A549 (cell line): ENCODE measurements around the gene NPM3. TPM values are rescaled to one million over a fixed set of nuclear protein-coding genes. Genes with fewer than 3 reads are reported as not detected.

ENCODE experiments used
- ATAC-seq, 2 experiments: fragments of 200-7000 bp in 1 of 2; fragments of >200 bp in 1 of 2; cut with Nextera tagmentation in 1 of 2; cut with Tn5 transposase in 1 of 2; 3 replicates each; pipeline versions ENCODE4 v1.8.0 to v1.9.1; 2018 to 2020; ENCODE audit warnings: mild to moderate bottlenecking in 1 of 2, moderate library complexity in 1 of 2
- CTCF ChIA-PET: fragments of 300-600 bp; sonication (Branson Sonifier 250); formaldehyde crosslinking; extraction: SDS; loops from one replicate; lab custom pipeline; 2021; ENCODE audit warnings: antibody characterized with exemption, inconsistent platforms; lab: Yijun Ruan, JAX
- POLR2A ChIA-PET: fragments of 350-600 bp; formaldehyde crosslinking; extraction: SDS; loops from one replicate; lab custom pipeline; 2021; ENCODE audit warnings: antibody characterized with exemption, inconsistent platforms; lab: Yijun Ruan, JAX
- DNase-seq, 2 experiments: peaks; one replicate each; pipeline versions ENCODE4 v3.0.0 to v3.0.0-alpha.2; 2011 to 2016; ENCODE audit warnings: low read depth in 1 of 2, low spot score in 1 of 2
- FAIRE-seq: peaks from 2 replicates; lab custom pipeline; 2011; peaks lifted over from hg19 to GRCh38; lab: Jason Lieb, UNC
- H3K27ac ChIP-seq, 2 experiments: fragments of >200 bp; sonication (Bioruptor Twin); formaldehyde crosslinking; 3 replicates each; pipeline ENCODE4 v1.5.1; 2016 to 2017
- H3K4me1 ChIP-seq: fragments of >200 bp; sonication (Bioruptor Twin); formaldehyde crosslinking; 3 replicates; pipeline ENCODE4 v1.6.1; 2016
- H3K4me2 ChIP-seq: fragments of >200 bp; sonication (Bioruptor Twin); formaldehyde crosslinking; 3 replicates; pipeline ENCODE4 v1.6.1; 2016
- H3K4me3 ChIP-seq: fragments of >200 bp; sonication (Bioruptor Twin); formaldehyde crosslinking; 3 replicates; pipeline ENCODE4 v1.5.1; 2016
- H3K9me3 ChIP-seq: fragments of >200 bp; sonication (Bioruptor Twin); formaldehyde crosslinking; 3 replicates; pipeline ENCODE4 v1.6.1; 2016
- ATOH8 ChIP-seq: fragments of 250-450 bp; sonication (Bioruptor Pico); IDR thresholded peaks from 2 replicates; pipeline ENCODE4 v1.5.0; 2020; ENCODE audit warnings: low read depth, mild to moderate bottlenecking, moderate library complexity
- BCL3 ChIP-seq: fragments of >200 bp; sonication (Bioruptor Twin); formaldehyde crosslinking; IDR thresholded peaks from 3 replicates; pipeline ENCODE4 v1.6.1; 2016
- BHLHE40 ChIP-seq: IDR thresholded peaks from 2 replicates; pipeline ENCODE4 v1.6.1; 2012; ENCODE audit warnings: low read depth, low read length, inconsistent platforms
- CHD4 ChIP-seq: fragments of 200-600 bp; sonication (generic); IDR thresholded peaks from 2 replicates; pipeline ENCODE4 v1.6.1; 2016; ENCODE audit warnings: antibody characterized with exemption, mild to moderate bottlenecking, borderline replicate concordance
- ELK1 ChIP-seq: fragments of 150-350 bp; IDR thresholded peaks from 2 replicates; pipeline ENCODE4 v1.6.1; 2014; ENCODE audit warnings: low read depth, mild to moderate bottlenecking, low read length
- ESRRA ChIP-seq: fragments of 150-350 bp; IDR thresholded peaks from 2 replicates; pipeline ENCODE4 v1.6.1; 2014; ENCODE audit warnings: mild to moderate bottlenecking, low read length, borderline replicate concordance
- FOSB ChIP-seq: fragments of 250-450 bp; sonication (Bioruptor Pico); IDR thresholded peaks from 2 replicates; pipeline ENCODE4 v1.5.0; 2020; ENCODE audit warnings: mild to moderate bottlenecking, moderate library complexity
- HEYL ChIP-seq: fragments of 250-450 bp; sonication (Bioruptor Pico); IDR thresholded peaks from 2 replicates; pipeline ENCODE4 v1.8.0; 2021; ENCODE audit warnings: mild to moderate bottlenecking, moderate library complexity
- HMGXB4 ChIP-seq: fragments of 250-450 bp; sonication (Bioruptor Pico); IDR thresholded peaks from 2 replicates; pipeline ENCODE4 v1.5.0; 2021; ENCODE audit warnings: mild to moderate bottlenecking, moderate library complexity, borderline replicate concordance
- HOXA7 ChIP-seq: fragments of 250-450 bp; sonication (Bioruptor Pico); IDR thresholded peaks from 2 replicates; pipeline ENCODE4 v1.5.0; 2020; ENCODE audit warnings: mild to moderate bottlenecking, moderate library complexity
- HOXB13 ChIP-seq: fragments of 250-450 bp; sonication (Bioruptor Pico); IDR thresholded peaks from 2 replicates; pipeline ENCODE4 v1.5.0; 2020; ENCODE audit warnings: low read depth, mild to moderate bottlenecking, moderate library complexity
- HOXB5 ChIP-seq: fragments of 250-450 bp; sonication (Bioruptor Pico); IDR thresholded peaks from 2 replicates; pipeline ENCODE4 v1.5.0; 2020; ENCODE audit warnings: mild to moderate bottlenecking, moderate library complexity
- KDM1A ChIP-seq: fragments of 200-600 bp; sonication (generic); IDR thresholded peaks from 2 replicates; pipeline ENCODE4 v1.6.1; 2016; ENCODE audit warnings: low read depth, mild to moderate bottlenecking
- KDM5A ChIP-seq: fragments of 200-600 bp; sonication (generic); IDR thresholded peaks from 2 replicates; pipeline ENCODE4 v1.6.1; 2016; ENCODE audit warnings: antibody characterized with exemption, mild to moderate bottlenecking
- MAFK ChIP-seq: fragments of 450-650 bp; IDR thresholded peaks from 2 replicates; pipeline ENCODE4 v1.6.1; 2014; ENCODE audit not compliant: partially characterized antibody
- MAX ChIP-seq: IDR thresholded peaks from 2 replicates; pipeline ENCODE4 v1.6.1; 2012
- MAZ ChIP-seq: fragments of 150-350 bp; IDR thresholded peaks from 2 replicates; pipeline ENCODE4 v1.6.1; 2014; ENCODE audit warnings: antibody characterized with exemption, low read depth, low read length, borderline replicate concordance
- MYC ChIP-seq: IDR thresholded peaks from 2 replicates; pipeline ENCODE4 v1.6.1; 2012; ENCODE audit warnings: mild to moderate bottlenecking, inconsistent platforms, low read length, improper control_type of control experiment, borderline replicate concordance
- NR3C1 ChIP-seq: fragments of >200 bp; sonication (Bioruptor Twin); formaldehyde crosslinking; IDR thresholded peaks from 3 replicates; pipeline ENCODE4 v1.6.1; 2017
- PBX3 ChIP-seq: IDR thresholded peaks from 2 replicates; pipeline ENCODE4 v1.6.1; 2012
- POLR2AphosphoS2 ChIP-seq: conservative IDR thresholded peaks from 2 replicates; pipeline ENCODE4 v1.6.1; 2012; ENCODE audit warnings: low read length, improper control_type of control experiment, inconsistent platforms
- RFX5 ChIP-seq: fragments of 450-650 bp; IDR thresholded peaks from 2 replicates; pipeline ENCODE4 v1.7.1; 2014; ENCODE audit warnings: antibody characterized with exemption, mild to moderate bottlenecking, moderate library complexity
- RNF2 ChIP-seq: fragments of 200-600 bp; sonication (generic); IDR thresholded peaks from 2 replicates; pipeline ENCODE4 v1.6.1; 2016; ENCODE audit warnings: low read depth, mild to moderate bottlenecking, antibody characterized with exemption, moderate library complexity, borderline replicate concordance
- SMC3 ChIP-seq: fragments of >200 bp; sonication (Bioruptor Twin); formaldehyde crosslinking; IDR thresholded peaks from 3 replicates; pipeline ENCODE4 v1.6.1; 2018; ENCODE audit warnings: inconsistent platforms
- ZC3H11A ChIP-seq: fragments of 450-650 bp; IDR thresholded peaks from 2 replicates; pipeline ENCODE4 v1.6.1; 2014; ENCODE audit warnings: antibody characterized with exemption, mild to moderate bottlenecking
- ZFP36 ChIP-seq: fragments of 450-650 bp; IDR thresholded peaks from 2 replicates; pipeline ENCODE4 v1.6.1; 2014; ENCODE audit warnings: borderline replicate concordance; ENCODE audit not compliant: partially characterized antibody
- ZSCAN20 ChIP-seq: fragments of 250-450 bp; sonication (Bioruptor Pico); IDR thresholded peaks from 2 replicates; pipeline ENCODE4 v1.8.0; 2022; ENCODE audit warnings: mild to moderate bottlenecking, moderate library complexity
- WGBS: methylation state at CpG from one replicate; pipeline ENCODE4 v1.1.6; 2017; ENCODE audit errors: missing lambda C conversion rate; 5-methylcytosine and 5-hydroxymethylcytosine counted together
- polyA plus RNA-seq, 4 experiments: library from polyadenylated mRNA; depleted of rRNA in 3 of 4; stranded (reverse); fragments of >200 nt; fragmentation: RNase III in 1 of 4; extraction: RNeasy Plus Mini Kit Qiagen cat#74134 plus additional on column Dnase treatment in 1 of 4; gene quantifications; 2 replicates in 3 of 4; 3 replicates in 1 of 4; pipeline ENCODE4 v1.2.3, GENCODE V29; 2011 to 2017

Gene NPM3
- polyA plus RNA-seq, 2 of the 4 experiments (the other 2 are of a cell fraction) = 41.5 to 96.3 TPM

- Histone ChIP-seq H3K27ac (no peak overlapping the region), H3K4me1 (peaks cover 18% of the 10 kb centered on the region), H3K9me3 (no peaks in the 10 kb centered on the region), H3K4me2 (no peak overlapping the region), H3K4me3 (no peak overlapping the region)
- TF ChIP-seq ESRRA (no peak), SMC3 (no peak), ZC3H11A (no peak), HEYL (no peak), MYC (no peak), ELK1 (no peak), ZSCAN20 (CRISPR knock-in tag) (no peak), BHLHE40 (no peak), POLR2AphosphoS2 (no peak), CHD4 (no peak), ZFP36 (no peak), RFX5 (no peak), PBX3 (no peak), BCL3 (no peak), MAX (no peak), HOXB13 (CRISPR knock-in tag) (no peak), KDM1A (no peak)
- ChIA-PET POLR2A (no interaction called here), CTCF (interaction anchor here (0.6 to 8.0 kb wide), 4 partner anchors 10 to 229 kb away, joined by 3 to 126 read pairs (median 24); partner anchors contain the start of gene KCNIP2)
- FAIRE-seq (no peak), DNase-seq (no peak), ATAC-seq (no peak)
- WGBS = 95% methylated on average over 4 of the region's 4 CpGs
These were observed 49.1 kb upstream of the NPM3 start for GRCh38 chr10:101832325-101832771.

GRCh38 chr10:101831169-101831811 is 48.0 kb upstream of the NPM3 start:
- TF ChIP-seq HMGXB4 (CRISPR knock-in tag) (no peak), KDM5A (no peak), ATOH8 (CRISPR knock-in tag) (no peak), MAFK (no peak), FOSB (CRISPR knock-in tag) (no peak), SMC3 (no peak), RNF2 (no peak), HOXA7 (CRISPR knock-in tag) (no peak), PBX3 (no peak), HOXB5 (CRISPR knock-in tag) (no peak), MAZ (no peak), NR3C1 (no peak), ZFP36 (no peak), HEYL (no peak), ESRRA (no peak)
- ChIA-PET POLR2A (interaction anchor here (0.6 to 1.9 kb wide), 2 partner anchors 13 to 220 kb away, joined by 3 to 9 read pairs; partner anchors contain the start of gene OGA), CTCF (interaction anchor here (0.6 to 8.0 kb wide), 4 partner anchors 9 to 228 kb away, joined by 3 to 126 read pairs (median 24); partner anchors contain the start of gene KCNIP2)
- ATAC-seq (no peak), DNase-seq (no peak), FAIRE-seq (no peak)
- 82% methylated on average over 9 of the region's 9 CpGs for WGBS
- no peaks in the 10 kb centered on the region for H3K9me3 ChIP-seq
- peaks cover 18% of the 10 kb centered on the region for H3K4me1 ChIP-seq
- peak overlapping the region; percentile 78 for H3K4me2 ChIP-seq
- peak overlapping the region; percentile 84 to 94 for H3K27ac ChIP-seq
- H3K4me3 ChIP-seq = peak overlapping the region; percentile 53
